Neural crest cell (in vitro differentiated cells): Measurements from ENCODE around the gene PRKCA. TPM values are rescaled to one million over a fixed set of nuclear protein-coding genes. Genes with fewer than 3 reads are reported as not detected.
"Not testable (repeated sequence)": the region's sequence is repeated elsewhere in the genome, so short reads cannot be mapped to it uniquely, and the experiment has no call there.

Experiments
- DNase-seq: peaks from one replicate; pipeline ENCODE4 v3.0.0; 2021; ENCODE audit warnings: low read depth, mixed read lengths, low spot score
- H3K27ac Mint-ChIP-seq: one replicate; pipeline ENCODE4 v1.8.0; 2021; ENCODE audit warnings: mild to moderate bottlenecking, mixed read lengths; ENCODE audit not compliant: unreplicated experiment
- H3K27me3 Mint-ChIP-seq: 2 replicates; pipeline ENCODE4 v1.8.0; 2021; ENCODE audit warnings: low read depth, mild to moderate bottlenecking, mixed read lengths
- H3K36me3 Mint-ChIP-seq: 2 replicates; pipeline ENCODE4 v1.8.0; 2021; ENCODE audit warnings: low read depth, mild to moderate bottlenecking, mixed read lengths
- H3K4me1 Mint-ChIP-seq: 2 replicates; pipeline ENCODE4 v1.8.0; 2021; ENCODE audit warnings: mixed read lengths
- H3K4me3 Mint-ChIP-seq: one replicate; pipeline ENCODE4 v1.8.0; 2021; ENCODE audit warnings: mild to moderate bottlenecking, mixed read lengths
- H3K9me3 Mint-ChIP-seq: 2 replicates; pipeline ENCODE4 v1.8.0; 2021; ENCODE audit warnings: mixed read lengths
- total RNA-seq: library from RNA; stranded (reverse); gene quantifications from 2 replicates; pipeline ENCODE4 v1.2.1, GENCODE V29; 2021
- TF ChIP-seq, protein P1 (sequence below): fragments of 200-600 bp; sonication (generic); conservative IDR thresholded peaks from 2 replicates; pipeline ENCODE4 v1.5.0; 2021; ENCODE audit warnings: antibody characterized with exemption, mild to moderate bottlenecking

PRKCA gene
- total RNA-seq, 1 donor from 2014 or later: 22.7 TPM

DNA sequence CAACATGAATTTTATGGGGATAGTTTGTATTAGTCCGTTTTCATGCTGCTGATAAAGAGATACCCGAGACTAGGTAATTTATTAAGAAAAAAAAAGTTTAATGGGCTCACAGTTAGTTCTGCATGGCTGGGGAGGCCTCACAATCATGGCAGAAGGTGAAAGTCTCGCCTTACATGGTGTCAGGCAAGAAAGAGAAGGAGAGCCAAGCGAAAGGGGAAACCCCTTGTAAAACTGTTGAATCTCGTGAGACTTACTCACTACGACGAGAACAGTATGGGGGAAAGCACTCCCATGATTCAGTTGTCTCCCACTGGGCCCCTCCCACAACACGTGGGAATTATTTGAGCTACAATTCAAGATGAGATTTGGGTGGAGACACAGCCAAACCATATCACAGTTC lies 181.5 kb downstream of the PRKCA start:
- H3K27me3 Mint-ChIP-seq: no peaks in the 10 kb centered on the region
- no peak for DNase-seq
- peaks cover 6% of the 10 kb centered on the region for H3K9me3 Mint-ChIP-seq
- no peak overlapping the region for H3K27ac Mint-ChIP-seq
- no peak overlapping the region for H3K4me3 Mint-ChIP-seq
- H3K36me3 Mint-ChIP-seq: peaks cover 3% of the 10 kb centered on the region
- H3K4me1 Mint-ChIP-seq: no peaks in the 10 kb centered on the region
- TF ChIP-seq, protein P1, sequence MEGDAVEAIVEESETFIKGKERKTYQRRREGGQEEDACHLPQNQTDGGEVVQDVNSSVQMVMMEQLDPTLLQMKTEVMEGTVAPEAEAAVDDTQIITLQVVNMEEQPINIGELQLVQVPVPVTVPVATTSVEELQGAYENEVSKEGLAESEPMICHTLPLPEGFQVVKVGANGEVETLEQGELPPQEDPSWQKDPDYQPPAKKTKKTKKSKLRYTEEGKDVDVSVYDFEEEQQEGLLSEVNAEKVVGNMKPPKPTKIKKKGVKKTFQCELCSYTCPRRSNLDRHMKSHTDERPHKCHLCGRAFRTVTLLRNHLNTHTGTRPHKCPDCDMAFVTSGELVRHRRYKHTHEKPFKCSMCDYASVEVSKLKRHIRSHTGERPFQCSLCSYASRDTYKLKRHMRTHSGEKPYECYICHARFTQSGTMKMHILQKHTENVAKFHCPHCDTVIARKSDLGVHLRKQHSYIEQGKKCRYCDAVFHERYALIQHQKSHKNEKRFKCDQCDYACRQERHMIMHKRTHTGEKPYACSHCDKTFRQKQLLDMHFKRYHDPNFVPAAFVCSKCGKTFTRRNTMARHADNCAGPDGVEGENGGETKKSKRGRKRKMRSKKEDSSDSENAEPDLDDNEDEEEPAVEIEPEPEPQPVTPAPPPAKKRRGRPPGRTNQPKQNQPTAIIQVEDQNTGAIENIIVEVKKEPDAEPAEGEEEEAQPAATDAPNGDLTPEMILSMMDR: no peak

DNA sequence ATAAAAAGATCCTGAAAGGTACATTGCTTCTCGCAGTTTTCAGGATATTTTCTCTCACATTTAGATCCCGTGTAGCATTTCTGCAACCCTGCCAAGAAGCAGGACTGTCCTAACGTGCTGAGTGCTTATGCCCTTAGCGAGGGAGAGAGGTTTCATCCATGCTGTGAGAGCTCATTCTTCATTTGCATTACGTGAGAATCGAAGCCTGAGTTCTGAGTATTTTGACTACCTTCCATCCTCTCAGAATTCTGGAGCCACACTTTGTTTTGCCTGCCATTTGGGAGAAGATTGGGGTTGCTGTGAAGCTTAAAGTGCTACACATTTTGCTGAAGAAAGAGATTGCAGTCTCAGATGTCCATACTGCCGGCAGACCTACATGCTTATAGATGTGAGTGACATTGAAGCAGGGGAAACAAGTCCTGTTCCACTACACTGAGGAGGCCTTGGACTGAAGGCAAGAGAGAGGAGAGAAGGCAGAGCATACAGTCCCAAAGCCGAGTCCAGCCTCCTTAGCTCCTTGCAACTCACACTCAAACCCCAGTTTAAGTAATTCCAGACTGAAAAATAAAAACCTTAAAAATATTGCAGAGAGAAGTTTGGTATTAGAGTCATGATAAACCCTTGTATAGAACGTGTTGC lies 183.0 kb downstream of the PRKCA start:
- no peak for DNase-seq
- no peaks in the 10 kb centered on the region for H3K4me1 Mint-ChIP-seq
- no peak overlapping the region for H3K4me3 Mint-ChIP-seq
- H3K36me3 Mint-ChIP-seq: no peaks in the 10 kb centered on the region
- TF ChIP-seq, protein P1: no peak
- no peak overlapping the region for H3K27ac Mint-ChIP-seq
- no peaks in the 10 kb centered on the region for H3K27me3 Mint-ChIP-seq
- H3K9me3 Mint-ChIP-seq: no peaks in the 10 kb centered on the region

DNA sequence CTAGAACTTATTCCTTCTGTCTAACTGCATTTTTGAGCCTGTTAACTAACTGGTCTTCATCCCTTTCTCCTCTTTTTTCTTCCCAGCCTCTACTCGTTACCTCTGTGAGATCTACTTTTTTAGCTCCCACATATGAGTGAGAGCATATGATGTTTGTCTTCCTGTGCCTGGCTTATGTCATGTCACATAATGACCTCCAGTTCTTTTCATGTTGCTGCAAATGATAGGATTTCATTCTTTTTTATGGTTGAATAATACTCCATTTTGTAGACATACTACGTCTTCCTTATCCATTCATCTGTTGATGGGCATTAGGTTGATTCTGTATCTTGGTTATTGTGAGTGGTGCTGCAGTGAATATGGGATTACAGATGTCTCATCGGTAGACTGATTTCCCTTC lies 184.7 kb downstream of the PRKCA start:
- Mint-ChIP-seq H3K27ac (no peak overlapping the region), H3K4me3 (no peak overlapping the region), H3K4me1 (no peaks in the 10 kb centered on the region), H3K9me3 (no peaks in the 10 kb centered on the region), H3K36me3 (no peaks in the 10 kb centered on the region), H3K27me3 (no peaks in the 10 kb centered on the region)
- DNase-seq: no peak
- TF ChIP-seq, protein P1: no peak

DNA sequence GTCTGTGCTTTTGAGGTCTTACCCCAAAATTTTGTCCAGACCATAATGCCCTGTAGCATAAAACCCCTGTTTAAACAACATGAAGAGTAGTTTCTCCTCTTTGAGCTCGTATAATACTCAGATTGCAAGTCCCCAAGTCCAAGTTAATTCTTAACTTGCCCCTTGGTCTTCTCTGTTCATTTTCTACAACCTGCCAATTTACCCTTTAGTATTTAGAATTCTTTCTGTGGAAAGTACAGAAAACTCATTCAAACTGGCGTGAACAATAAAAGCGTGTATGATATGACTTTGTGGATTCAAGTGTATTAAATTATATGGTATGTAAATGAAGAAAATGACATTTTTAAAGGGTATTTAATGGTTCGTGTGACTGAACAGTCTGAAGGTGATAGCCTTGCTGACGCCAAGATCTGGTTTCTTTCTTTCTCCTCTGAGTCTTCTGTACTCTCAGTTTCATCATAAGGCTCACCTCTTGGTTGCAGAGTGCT lies 185.6 kb downstream of the PRKCA start:
- no peak overlapping the region for H3K4me3 Mint-ChIP-seq
- TF ChIP-seq, protein P1: no peak
- no peak overlapping the region for H3K27ac Mint-ChIP-seq
- H3K36me3 Mint-ChIP-seq: no peaks in the 10 kb centered on the region
- no peaks in the 10 kb centered on the region for H3K9me3 Mint-ChIP-seq
- no peaks in the 10 kb centered on the region for H3K27me3 Mint-ChIP-seq
- no peak for DNase-seq
- no peaks in the 10 kb centered on the region for H3K4me1 Mint-ChIP-seq

DNA sequence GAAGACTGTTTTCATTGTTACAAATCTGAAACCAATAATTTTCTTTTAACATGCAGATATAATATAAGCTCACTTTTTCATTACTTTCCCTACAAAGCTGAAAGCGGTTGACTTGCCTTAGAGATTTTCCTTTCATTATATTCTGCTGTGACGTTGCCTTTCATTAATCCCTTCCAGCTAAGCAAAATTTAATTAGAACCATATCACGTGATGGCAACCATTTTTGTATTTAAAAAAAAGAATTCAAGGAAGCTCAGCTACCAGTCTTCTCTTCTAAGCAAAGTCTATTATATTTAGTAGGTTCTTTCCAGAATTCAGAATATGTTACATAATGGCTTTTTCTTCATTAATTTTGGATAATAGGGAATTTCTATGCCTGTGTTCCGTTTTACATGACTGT lies 186.5 kb downstream of the PRKCA start:
- Mint-ChIP-seq H3K4me1 (peaks cover 8% of the 10 kb centered on the region), H3K27ac (no peak overlapping the region), H3K27me3 (no peaks in the 10 kb centered on the region), H3K9me3 (no peaks in the 10 kb centered on the region), H3K36me3 (no peaks in the 10 kb centered on the region), H3K4me3 (no peak overlapping the region)
- no peak for DNase-seq
- TF ChIP-seq, protein P1: no peak

DNA sequence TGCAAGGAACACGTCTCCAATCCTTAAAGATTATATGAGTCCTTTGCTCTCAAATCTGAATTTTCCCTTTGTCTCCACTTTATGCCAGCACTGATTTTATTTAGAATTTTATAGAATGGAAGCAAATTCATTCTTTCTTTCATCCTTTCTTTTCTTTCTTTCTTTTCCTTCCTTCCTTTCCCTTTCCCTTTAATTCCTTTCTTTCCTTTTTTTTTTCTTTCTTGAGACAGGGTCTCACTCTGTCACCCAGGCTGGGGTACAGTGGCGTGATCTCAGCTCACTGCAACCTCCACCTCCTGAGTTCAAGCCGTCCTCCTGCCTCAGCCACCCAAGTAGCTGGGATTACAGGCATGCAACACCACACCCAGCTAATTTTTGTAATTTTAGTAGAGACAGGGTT lies 187.2 kb downstream of the PRKCA start:
- H3K27me3 Mint-ChIP-seq, H3K9me3 Mint-ChIP-seq, H3K27ac Mint-ChIP-seq, DNase-seq, H3K4me3 Mint-ChIP-seq, H3K36me3 Mint-ChIP-seq: not testable (repeated sequence)
- peaks cover 12% of the 10 kb centered on the region for H3K4me1 Mint-ChIP-seq
